GM21576 (cell line): ENCODE data around the gene ACOX3.
"Not testable (repeated sequence)": the region's sequence is repeated elsewhere in the genome, so short reads cannot be mapped to it uniquely, and the experiment has no call there.

Experiments
- ATAC-seq: cut with Tn5 transposase; IDR thresholded peaks from one replicate; pipeline ENCODE4 v1.9.1; 2021; ENCODE audit warnings: mild to moderate bottlenecking, moderate library complexity; ENCODE audit not compliant: unreplicated experiment

The ACOX3 gene

DNA sequence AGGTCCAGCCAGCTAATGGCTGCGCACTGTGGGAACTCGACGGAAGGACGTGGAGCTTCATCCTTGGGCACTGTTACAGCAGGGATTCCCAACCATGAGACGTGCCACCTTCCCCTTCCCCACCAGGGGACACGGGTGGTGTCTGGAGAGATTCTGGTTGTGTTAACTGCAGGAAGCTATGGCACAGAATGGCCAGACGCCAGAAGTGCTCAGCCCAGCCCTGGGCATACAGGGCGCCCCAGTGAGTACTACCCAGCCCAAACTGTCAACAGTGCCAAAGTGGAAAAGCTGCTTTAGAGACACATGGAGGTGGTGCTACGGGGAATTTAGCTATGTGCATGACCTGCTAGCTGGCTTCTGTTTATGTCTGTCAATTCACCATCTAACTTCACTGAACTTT, 32.8 kb downstream of the ACOX3 start:
- no peak for ATAC-seq

- ATAC-seq = no peak
Observed at GRCh38 chr4:8407316-8407715, 33.2 kb downstream of the ACOX3 start.

DNA sequence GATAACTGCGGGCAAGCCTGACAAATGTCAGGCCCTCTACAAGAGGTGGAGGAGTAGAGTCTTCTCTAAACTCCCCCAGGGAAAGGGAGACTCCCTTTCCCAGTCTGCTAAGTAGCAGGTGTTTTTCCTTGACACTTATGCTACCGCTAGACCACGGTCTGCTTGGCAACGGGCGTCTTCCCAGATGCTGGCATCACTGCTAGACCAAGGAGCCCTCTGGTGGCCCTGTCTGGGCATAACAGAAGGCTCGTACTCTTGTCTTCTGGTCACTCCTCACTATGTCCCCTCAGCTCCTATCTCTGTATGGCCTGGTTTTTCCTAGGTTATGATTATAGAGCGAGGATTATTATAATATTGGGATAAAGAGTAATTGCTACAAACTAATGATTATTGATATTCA, 33.6 kb downstream of the ACOX3 start:
- not testable (repeated sequence) for ATAC-seq

- no peak for ATAC-seq
Observed at GRCh38 chr4:8405516-8405875, 35.0 kb downstream of the ACOX3 start.

GRCh38 chr4:8404791-8405515, 35.6 kb downstream of the ACOX3 start:
- ATAC-seq = no peak

DNA sequence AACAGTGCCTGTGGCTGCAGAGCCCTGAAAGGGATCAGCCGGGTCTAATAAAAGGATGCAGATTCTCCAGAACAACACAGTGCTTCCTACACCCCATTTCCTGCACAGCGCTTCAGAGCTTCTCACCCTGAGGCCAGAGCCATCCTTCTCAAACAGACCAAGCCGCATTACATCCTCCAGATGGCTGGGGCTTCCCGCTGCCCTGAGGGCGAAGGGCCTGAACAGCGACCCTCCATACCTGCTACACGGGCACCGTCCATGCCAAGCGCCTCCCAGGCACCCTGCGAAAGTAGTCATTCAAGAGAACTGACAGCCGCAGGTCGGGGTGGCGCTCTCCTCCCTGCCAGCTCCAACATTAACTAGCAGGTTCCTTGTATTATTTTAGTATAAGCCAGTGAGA, 36.5 kb downstream of the ACOX3 start:
- no peak for ATAC-seq

GRCh38 chr4:8403173-8403753, 37.3 kb downstream of the ACOX3 start:
- no peak for ATAC-seq

- no peak for ATAC-seq
Observed at GRCh38 chr4:8402640-8403039, 37.9 kb downstream of the ACOX3 start.

- no peak for ATAC-seq
Observed at GRCh38 chr4:8402181-8402597, 38.3 kb downstream of the ACOX3 start.

GRCh38 chr4:8401665-8402064, 38.9 kb downstream of the ACOX3 start:
- ATAC-seq = no peak

DNA sequence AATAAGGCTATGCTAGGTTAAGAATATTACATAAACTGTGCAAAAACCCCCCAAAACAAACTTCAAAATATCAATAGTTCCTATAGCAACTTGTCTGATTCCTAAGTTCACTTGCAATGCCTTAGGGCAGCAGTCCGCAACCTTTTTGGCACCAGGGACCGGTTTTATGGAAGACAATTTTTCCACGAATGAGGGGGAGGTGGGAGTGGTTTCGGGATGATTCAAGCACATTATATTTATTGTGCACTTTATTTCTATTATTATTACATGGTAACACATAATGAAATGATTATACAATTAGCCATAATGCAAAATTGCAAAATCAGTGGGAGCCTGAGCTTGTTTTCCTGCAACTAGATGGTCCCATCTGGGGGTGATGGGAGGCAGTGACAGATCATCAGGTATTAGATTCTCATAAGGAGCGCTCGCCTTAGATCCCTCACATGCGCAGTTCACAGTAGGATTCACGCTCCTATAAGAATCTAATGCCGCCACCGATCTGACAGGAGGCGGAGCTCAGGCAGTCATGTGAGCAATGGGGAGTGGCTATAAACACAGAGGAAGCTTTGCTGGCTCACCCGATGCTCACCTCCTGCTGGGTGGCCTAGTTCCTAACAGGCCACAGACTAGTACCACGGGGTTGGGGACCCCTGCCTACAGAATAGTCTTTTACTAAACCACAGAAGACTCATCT, 39.7 kb downstream of the ACOX3 start:
- ATAC-seq = no peak

DNA sequence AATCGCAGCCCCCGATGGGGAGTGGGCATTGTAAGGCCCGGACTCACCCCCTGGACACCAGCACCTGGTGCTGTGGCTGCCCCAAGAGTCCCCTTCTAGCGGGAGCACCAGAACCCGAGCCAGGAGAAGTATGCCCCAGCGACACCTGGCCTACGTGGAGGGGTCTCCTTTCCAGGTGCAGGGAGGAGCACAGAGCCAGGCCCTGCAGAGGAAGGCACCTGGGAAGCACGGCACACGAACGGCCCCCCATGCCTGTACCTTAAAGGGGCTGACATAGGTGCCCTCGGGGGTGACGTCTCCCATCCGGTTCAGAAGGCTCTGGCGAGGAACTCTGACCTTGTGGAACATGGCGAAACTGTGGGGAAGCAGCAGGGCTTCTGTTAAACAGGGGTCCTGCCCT, 41.2 kb downstream of the ACOX3 start:
- ATAC-seq = no peak

DNA sequence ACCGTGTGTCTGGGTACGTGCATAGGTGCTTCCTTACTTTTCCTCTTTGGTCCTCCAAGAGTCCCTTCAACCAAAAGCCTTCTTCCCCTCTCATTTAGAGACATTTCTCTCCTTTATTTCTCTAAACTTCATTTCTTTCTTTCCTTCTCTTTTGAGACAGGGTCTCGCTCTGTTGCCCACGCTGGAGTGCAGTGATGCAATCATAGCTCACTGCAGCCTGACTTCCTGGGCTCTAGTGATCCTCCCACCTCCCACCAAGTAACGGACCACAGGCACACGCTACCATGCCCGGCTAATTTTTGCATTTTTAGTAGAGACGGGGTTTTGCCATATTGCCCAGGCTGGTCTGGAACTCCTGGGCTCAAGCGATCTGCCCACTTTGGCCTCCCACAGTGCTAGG, 42.2 kb downstream of the ACOX3 start:
- ATAC-seq = no peak

DNA sequence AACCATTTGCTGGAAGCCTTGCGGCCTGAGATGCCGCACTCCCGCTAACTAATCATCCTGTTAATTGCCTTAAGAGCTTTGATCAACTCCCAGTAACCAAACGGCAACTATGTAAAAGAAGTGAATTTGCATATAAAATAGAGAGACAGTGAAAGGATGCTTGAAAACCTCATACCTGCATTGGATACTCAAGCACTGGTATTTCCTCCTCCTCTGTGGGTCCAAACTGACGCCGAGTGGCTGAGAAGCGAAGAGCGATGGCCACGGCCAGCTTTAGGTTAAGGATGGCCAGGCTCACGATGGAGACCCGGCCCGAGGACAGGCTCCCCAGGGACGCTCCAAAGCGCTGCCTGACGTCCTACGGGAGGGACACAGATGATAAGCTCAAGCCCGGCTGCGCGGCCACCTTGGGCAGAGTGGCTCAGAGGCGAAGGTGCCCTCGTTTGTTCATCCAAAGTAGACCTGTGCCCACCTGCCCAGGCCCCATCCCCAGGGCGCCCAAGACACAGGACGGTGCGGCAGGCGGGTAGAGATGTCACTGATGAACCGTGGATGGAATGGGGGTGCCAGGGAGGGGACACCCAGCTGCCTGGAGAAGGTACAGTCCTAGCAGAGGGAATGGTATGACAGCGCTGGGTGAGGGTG, 43.6 kb downstream of the ACOX3 start:
- no peak for ATAC-seq

GRCh38 chr4:8395504-8396296, 44.8 kb downstream of the ACOX3 start:
- ATAC-seq = no peak

- ATAC-seq = no peak
Observed at GRCh38 chr4:8394806-8395205, 45.7 kb downstream of the ACOX3 start.

DNA sequence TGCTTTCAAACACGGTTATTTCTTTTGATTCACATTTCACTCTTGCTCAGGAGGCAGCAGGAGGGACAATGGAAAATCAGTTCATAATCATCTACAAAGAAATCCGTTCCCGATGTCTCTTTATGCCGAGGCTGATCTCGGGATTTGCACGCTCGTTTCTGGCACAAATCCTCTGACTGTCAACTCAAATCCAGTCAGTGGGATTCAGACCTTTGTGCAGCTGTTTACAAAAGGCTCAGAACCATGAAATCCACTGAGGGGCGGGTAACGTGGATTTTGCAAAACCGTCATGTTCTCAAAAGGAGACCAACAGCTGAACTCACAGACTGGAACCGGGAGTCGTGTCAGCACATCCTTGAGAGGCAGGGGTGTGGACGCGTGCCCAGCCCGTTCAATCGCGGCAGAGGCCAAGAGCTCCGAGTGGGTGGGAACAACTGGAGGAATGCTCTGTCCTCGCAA, 46.4 kb downstream of the ACOX3 start:
- ATAC-seq = no peak

DNA sequence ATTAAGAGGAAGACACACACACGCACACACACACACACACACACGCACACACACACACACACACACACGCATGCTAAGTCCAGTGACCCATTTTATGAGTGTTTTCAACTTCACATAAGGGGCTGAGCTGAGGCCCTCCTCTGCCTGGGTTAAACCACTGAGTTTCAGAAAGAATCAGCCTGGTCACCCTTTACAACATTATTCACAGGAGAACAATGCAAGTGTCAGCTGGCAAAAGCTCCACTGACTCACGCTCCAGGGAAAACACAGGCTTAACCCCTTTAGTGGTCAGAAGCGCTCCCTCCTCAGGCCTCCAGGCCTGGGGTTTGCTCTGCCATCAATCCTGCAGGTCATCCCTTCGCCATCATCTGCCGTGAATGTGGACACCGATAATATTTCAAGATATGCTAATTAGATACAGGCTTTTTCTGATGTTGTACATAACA, 46.9 kb downstream of the ACOX3 start:
- ATAC-seq = no peak

DNA sequence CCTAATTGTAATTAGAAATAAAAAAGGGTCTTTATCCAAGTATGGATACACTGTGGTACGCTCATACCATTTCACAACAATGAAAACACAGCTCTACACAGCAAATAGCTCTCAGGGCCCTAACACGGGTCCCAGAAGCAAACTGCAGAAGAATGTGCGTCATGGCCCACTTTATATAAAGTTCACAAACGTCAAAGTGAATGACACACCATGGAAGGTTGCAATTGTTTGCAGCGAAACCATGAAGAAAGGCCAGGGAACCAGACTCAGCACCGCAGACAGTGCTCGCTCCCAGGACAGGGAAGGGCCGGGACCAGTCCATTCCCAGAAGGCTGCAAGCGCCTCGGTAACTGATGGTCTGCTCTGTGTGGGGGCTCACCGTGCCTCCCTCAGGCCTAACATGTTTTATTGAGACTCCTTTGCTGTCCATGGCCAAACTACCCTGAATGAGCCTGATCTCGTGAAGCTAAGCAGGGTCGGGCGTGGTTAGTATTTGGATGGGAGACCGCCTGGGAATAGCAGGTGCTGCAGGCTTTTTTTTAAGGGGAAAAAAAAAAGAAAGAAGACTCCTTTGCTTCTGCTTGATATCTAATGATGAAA, 47.8 kb downstream of the ACOX3 start:
- ATAC-seq = no peak

DNA sequence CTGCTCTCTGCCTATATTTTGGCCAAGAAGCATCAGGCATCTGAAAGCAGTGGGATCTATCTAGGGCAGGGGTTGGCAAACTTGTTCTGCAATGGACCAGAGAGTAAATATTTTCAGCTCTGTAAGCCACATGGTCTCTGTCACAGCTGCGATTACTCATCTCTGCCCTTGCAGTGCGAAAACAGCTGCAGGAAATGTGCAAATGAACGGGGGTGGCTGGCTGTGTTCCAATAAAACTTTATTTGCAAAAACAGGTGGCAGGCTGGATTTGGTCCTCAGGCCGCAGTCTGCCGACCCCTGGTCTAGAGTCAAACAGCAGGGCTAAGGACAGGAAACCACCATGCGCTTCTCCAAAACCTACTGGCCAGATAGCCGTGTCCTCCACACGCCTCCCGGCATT, 48.6 kb downstream of the ACOX3 start:
- ATAC-seq = peak; percentile 88
